Hematopoietic multipotent progenitor cell treated with erythropoietin and hydrocortisone succinate and interleukin-3 and kit ligand, for 15 days (in vitro differentiated cells): ENCODE data around the gene STT3B.

Experiments
- DNase-seq: peaks from one replicate; pipeline ENCODE4 v3.0.0-alpha.2; 2015; ENCODE audit warnings: low spot score

Gene STT3B

DNA sequence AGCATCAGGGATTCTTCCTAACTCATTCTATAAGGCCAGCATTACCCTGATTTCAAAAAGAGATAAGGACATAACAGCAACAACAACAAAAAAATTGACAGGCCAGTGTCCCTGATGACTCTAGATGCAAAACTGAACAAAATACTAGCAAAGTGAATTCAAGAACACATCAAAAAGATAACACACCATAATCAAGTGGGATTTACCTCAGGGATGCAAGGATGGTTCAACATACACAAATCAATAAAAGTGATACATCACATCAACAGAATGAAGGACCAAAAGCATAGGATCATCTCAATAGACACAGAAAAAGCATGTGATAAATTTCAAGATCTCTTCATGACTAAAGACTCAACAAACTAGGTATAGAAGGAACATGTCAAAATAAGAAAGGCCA is 119.6 kb downstream of the STT3B start:
- no peak for DNase-seq

DNA sequence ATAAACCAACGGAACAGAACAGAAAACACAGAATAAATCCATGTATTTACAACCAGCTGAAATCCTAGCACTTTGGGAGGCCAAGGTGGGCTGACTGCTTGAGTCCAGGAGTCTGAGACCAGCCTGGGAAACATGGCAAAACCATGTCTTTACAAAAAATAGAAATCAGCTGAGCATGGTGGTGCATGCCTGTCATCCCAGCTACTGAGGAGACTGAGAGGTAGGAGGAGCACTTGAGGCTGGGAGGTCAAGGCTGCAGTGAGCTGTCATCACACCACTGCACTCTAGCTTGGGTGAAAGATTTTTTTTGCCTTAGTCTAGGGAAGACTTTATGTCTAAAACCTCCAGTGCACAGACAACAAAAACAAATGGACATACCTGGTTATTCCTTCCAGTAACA is 120.7 kb downstream of the STT3B start:
- DNase-seq = no peak

DNA sequence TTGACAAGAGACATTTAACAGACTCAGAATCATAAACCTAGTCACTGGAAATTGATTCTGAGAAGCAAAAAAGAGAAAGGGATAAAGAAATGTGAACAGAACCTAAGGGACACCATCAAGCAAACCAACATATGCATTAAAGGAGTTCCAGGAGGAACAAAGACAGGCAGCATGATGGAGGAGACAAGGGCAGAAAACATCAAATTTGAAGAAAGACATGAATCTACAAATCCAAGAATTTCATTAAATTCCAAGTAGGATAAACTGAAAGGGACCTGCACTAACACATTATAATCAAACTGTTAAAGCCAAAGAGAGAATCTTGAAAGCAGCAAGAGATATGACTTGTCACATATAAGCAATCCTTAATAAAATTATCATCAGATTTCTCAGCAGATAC is 122.3 kb downstream of the STT3B start:
- DNase-seq = no peak

DNA sequence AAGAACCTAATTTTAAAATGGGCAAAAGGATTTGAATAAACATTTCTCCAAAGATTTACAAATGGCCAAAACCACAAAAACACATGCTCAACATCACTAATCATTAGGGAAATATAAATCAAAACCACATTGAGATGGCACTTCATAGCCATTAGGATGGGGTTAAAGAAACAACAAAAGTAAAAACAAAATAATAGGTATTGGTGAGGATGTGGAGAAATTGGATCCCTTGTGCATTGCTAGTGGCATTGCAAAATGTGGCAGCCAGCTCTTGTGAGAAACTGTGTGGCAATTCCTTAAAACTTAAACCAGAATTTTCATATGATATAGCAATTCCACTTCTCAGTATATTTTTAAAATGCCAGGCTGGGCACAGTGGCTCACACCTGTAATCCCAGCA is 126.5 kb downstream of the STT3B start:
- DNase-seq = no peak

GRCh38 chr3:31661286-31661685 is 128.6 kb downstream of the STT3B start:
- DNase-seq = no peak

DNA sequence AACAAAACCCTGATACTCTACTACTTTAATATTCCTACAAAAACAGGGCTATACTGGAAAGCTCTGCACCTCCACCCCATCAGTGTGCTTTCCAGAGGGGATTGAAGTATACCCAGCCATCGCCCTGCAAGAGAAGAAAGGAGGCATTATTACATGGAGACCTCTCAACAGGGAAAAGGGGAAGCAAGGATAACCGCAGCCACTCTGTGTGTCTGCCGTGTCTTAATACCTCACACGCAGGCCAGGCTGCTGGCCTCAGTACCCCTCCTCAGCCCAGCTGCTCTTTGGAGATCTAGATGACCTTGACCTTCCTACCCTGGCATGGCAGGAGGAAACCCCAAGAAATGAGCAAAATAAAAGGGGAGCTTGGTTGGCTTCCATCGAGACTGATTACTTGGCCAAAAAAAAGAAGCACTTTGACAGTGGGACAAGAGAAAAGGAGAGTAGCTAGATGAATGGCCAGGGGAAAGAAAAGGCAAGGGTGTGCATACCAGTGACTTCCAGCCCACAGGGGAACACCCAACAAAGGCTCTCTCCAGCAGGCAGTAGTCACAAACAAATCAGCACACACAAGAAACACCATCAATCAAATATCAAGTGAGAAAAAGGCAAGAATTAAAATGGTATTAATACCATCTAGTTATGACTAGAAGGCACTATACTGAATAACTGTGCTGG is 129.4 kb downstream of the STT3B start:
- no peak for DNase-seq

DNA sequence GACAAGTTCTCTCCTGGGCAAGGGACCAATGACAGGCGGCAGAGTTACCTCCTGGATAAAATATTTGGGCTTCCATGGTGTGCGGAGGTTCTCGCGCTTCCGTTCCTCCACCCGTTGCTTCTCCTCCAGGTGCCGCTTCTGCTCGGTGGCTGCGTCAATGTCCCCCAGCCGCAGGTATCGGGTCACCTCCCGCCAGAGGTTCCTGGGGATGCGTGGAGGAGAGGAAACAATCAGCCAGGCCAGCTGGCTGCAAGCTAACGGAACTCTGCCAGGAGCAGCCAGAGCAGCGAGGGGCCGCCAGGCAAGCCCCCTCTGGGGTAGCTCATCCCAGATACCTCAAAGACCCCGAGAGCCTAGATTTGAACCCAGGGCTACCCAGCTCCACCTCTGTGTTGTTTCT is 131.3 kb downstream of the STT3B start:
- DNase-seq = no peak

GRCh38 chr3:31667582-31667981 is 134.9 kb downstream of the STT3B start:
- no peak for DNase-seq

DNA sequence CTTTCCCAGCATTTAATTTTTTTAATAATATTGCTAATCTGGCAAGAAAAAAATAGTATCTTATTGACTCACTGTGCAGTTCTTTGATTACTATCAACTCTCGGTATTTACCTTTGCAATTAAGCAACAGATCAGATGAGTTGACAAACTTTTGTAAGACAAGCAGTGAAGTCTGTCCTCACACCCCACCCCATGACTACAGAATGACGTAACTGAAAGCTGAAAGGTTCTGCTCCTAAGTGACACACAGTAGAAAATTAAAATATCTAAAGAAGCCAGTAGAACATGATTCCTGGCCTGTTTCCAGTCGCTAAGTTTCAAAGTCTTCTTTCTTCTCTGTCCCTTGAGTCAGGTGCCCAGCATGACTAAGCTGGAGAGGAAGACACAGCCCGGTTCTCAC is 135.5 kb downstream of the STT3B start:
- no peak for DNase-seq

DNA sequence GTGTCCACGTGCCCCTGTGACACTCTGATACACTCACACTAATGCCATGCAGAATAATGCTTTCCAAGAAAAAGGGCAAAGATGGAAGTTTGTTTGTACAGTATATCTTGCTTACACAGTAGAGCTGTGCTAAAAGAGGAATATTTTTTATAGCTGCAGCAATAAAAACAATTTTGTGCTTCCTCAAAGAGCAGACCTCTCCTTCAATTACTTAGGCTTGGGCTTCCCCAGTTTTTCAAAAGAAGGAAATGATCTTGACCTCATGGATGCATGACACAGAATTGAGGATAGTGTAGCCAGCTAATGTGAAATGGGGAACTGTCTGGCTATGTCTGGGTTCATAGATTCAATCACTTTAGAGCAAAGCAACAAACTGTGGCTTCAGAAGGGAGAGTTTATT is 137.4 kb downstream of the STT3B start:
- no peak for DNase-seq

DNA sequence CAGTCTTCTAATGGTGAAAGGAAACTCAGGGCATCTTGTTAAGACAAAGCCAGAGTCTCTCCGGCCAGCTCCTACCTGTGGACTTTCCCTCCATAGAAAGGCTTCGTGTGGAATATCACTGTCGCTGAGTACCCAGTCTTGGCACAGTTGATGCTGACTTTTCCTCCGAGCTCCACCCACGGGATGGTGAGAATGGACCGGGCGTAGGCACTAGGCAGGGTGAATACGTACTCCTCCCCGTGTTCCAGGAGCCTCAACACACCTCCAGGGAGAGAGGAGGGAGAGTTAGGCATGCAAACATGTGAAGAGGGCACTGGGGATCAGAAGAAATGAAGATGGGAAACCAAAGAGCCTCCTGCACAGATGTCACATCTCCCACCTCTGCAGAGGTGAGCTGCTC is 138.0 kb downstream of the STT3B start:
- DNase-seq = no peak

- DNase-seq = no peak
These were observed 138.7 kb downstream of the STT3B start for GRCh38 chr3:31671451-31671850.

- no peak for DNase-seq
These were observed 139.3 kb downstream of the STT3B start for GRCh38 chr3:31671976-31672375.

DNA sequence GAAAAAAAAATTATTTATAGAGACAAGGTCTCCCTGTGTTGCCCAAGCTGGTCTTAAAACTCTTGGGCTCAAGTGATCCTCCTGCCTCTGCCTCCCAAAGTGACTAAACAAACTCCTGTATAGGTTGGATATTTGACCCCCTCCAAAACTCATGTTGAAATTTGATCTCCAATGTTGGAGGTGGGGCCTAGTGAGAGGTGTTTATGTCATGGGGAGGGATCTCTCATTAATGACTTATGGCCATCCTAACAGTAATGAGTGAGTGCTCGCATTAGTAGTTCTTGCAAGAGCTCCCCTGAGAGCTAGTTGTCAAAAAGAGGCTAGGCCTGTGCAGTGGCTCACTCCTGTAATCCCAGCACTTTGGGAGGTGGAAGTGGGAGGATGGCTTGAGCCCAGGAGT is 141.2 kb downstream of the STT3B start:
- no peak for DNase-seq

- no peak for DNase-seq
These were observed 143.8 kb downstream of the STT3B start for GRCh38 chr3:31676556-31676955.

DNA sequence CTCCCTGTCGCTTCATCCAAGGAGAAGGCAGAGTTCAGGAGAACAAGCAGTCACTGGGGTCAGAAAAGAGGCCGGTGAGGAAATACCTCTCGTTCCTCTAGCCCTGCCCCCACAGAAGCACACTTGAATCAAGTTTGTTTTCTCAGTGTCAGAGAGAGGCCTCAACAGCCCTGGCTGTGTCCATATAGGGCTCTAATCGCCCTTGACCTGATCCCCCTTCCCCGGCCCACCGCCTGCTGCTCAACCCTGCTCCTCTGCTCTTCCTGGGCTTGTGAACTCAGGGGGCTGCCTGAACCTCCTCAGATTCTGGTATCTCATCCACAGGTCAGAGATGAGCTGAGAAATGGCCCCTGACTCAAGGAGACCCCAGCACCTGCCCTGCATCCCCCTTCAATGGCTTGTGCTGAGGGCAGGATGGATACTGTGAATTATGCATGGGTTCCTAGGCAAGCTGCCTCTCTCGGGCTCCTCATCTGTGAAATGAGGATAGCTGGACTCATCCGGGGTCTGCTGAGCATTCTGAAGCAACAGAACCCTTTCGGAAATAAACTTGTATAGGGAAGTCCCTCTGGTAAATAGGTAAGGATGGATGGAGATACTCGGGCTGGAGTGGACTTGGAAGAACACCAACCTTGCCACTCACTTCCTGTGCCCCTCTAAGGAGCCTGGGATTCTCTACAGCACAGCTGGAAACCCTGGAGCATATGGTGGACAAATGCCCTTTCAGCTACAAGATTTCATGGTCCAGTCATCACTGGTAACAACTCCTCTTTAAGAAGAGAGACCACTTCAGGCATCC is 147.5 kb downstream of the STT3B start:
- DNase-seq = no peak
